ENCODE data around the gene RAB37. TPM values are rescaled to one million over a fixed set of nuclear protein-coding genes. Genes with fewer than 3 reads are reported as not detected.

Gene RAB37
- total RNA-seq, 4 donors from 2014 or later: 0.87 to 4.4 (median 2.3) TPM

GRCh38 chr17:74713171-74713755 is 23.8 kb upstream of the RAB37 start:
- Histone ChIP-seq H3K36me3 (no peaks in the 10 kb centered on the region), H3K4me3 (no peak overlapping the region), H3K9me3 (no peaks in the 10 kb centered on the region), H3K27me3 (no peaks in the 10 kb centered on the region), H3K27ac (no peak overlapping the region), H3K4me1 (no peaks in the 10 kb centered on the region)
- no peak for DNase-seq (ENCODE audit: low spot score in 2 of 2)
- WGBS, 2 donors: 72 to 83% methylated on average over 12 of the region's 12 CpGs
- no peak for TF ChIP-seq CTCF (IDR thresholded peaks at IDR 0.05)
- TF ChIP-seq EP300 (IDR thresholded peaks at IDR 0.05): no peak
- TF ChIP-seq POLR2A (IDR thresholded peaks at IDR 0.05): no peak

GRCh38 chr17:74715144-74715543 is 21.9 kb upstream of the RAB37 start:
- H3K4me3 ChIP-seq: no peak overlapping the region
- no peak for DNase-seq (ENCODE audit: low spot score in 2 of 2)
- WGBS, 2 donors: 40 to 45% methylated on average over 4 of the region's 4 CpGs
- no peak for TF ChIP-seq POLR2A (IDR thresholded peaks at IDR 0.05)
- TF ChIP-seq CTCF (IDR thresholded peaks at IDR 0.05): no peak
- TF ChIP-seq EP300 (IDR thresholded peaks at IDR 0.05): no peak
- no peaks in the 10 kb centered on the region for H3K27me3 ChIP-seq
- H3K9me3 ChIP-seq: no peaks in the 10 kb centered on the region
- H3K4me1 ChIP-seq: no peaks in the 10 kb centered on the region
- no peaks in the 10 kb centered on the region for H3K36me3 ChIP-seq
- no peak overlapping the region for H3K27ac ChIP-seq

GRCh38 chr17:74720506-74720905 is 16.6 kb upstream of the RAB37 start:
- Histone ChIP-seq H3K9me3 (peaks cover 0 to 8% (median 0%) of the 10 kb centered on the region in 4 donors), H3K36me3 (no peaks in the 10 kb centered on the region), H3K4me3 (no peak overlapping the region), H3K27me3 (peaks cover 0 to 6% of the 10 kb centered on the region in 2 donors), H3K4me1 (no peaks in the 10 kb centered on the region), H3K27ac (no peak overlapping the region)
- TF ChIP-seq POLR2A (IDR thresholded peaks at IDR 0.05): no peak
- no peak for TF ChIP-seq CTCF (IDR thresholded peaks at IDR 0.05)
- no peak for TF ChIP-seq EP300 (IDR thresholded peaks at IDR 0.05)
- 94 to 96% methylated on average over 4 of the region's 4 CpGs for WGBS, 2 donors
- DNase-seq (ENCODE audit: low spot score in 2 of 2): no peak

GRCh38 chr17:74722782-74723181 is 14.3 kb upstream of the RAB37 start:
- Histone ChIP-seq H3K9me3 (peaks cover 0 to 8% (median 0%) of the 10 kb centered on the region in 4 donors), H3K27ac (no peak overlapping the region), H3K4me1 (no peaks in the 10 kb centered on the region), H3K4me3 (no peak overlapping the region), H3K36me3 (no peaks in the 10 kb centered on the region), H3K27me3 (peaks cover 0 to 6% of the 10 kb centered on the region in 2 donors)
- TF ChIP-seq POLR2A (IDR thresholded peaks at IDR 0.05): no peak
- no peak for TF ChIP-seq CTCF (IDR thresholded peaks at IDR 0.05)
- no peak for TF ChIP-seq EP300 (IDR thresholded peaks at IDR 0.05)
- DNase-seq (ENCODE audit: low spot score in 2 of 2): no peak
- WGBS, 2 donors: 82 to 87% methylated on average over 4 of the region's 4 CpGs

- Histone ChIP-seq H3K27me3 (peaks cover 0 to 6% of the 10 kb centered on the region in 2 donors), H3K9me3 (peaks cover 0 to 8% (median 0%) of the 10 kb centered on the region in 4 donors), H3K27ac (no peak overlapping the region), H3K36me3 (no peaks in the 10 kb centered on the region), H3K4me1 (no peaks in the 10 kb centered on the region), H3K4me3 (no peak overlapping the region)
- WGBS, 2 donors: 73 to 80% methylated on average over 5 of the region's 5 CpGs
- no peak for TF ChIP-seq EP300 (IDR thresholded peaks at IDR 0.05)
- TF ChIP-seq CTCF (IDR thresholded peaks at IDR 0.05): no peak
- no peak for TF ChIP-seq POLR2A (IDR thresholded peaks at IDR 0.05)
- no peak for DNase-seq (ENCODE audit: low spot score in 2 of 2)
Observed at GRCh38 chr17:74723891-74724290, 13.2 kb upstream of the RAB37 start.

Data from tibial nerve (tissue), 4 donors.